ENCODE measurements around the gene PELI2.
A peak's percentile ranks its signal among the peaks of the same experiment; 100 is the strongest.

Gene PELI2

DNA sequence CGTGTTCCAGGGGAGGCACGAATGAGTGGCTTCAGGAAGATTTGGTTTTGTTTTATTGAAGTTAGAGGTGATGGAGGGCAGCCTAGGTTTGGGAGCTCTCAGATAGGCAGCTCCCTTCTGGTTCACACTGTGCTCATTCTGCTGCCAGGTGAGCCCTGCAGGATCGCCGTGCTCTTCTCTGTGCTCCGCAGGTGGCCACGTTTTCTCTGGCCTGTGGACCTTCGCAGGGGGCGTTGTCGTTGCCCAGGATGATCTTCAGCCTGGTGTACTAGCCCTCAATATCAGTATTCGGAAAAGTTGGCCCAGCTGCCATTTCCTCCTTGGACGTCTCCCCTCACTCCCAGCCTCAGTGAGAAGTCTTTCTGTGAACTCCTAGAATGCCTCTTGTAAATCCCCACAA, 69.5 kb downstream of the PELI2 start:
- no peaks in the 10 kb centered on the region for H3K79me2 ChIP-seq (ENCODE audit: control insufficient read depth, insufficient read depth, low read length, unreplicated experiment)
- no peaks in the 10 kb centered on the region for H3K36me3 ChIP-seq (ENCODE audit: insufficient read depth, low read length)
- H3K4me3 ChIP-seq (ENCODE audit: low read depth, low read length) = no peak overlapping the region
- no peaks in the 10 kb centered on the region for H3K4me1 ChIP-seq (ENCODE audit: control insufficient read depth, insufficient read depth, low read length, unreplicated experiment)
- no peak overlapping the region for H2AFZ ChIP-seq (ENCODE audit: low read length, unreplicated experiment)
- no peaks in the 10 kb centered on the region for H3K27me3 ChIP-seq (ENCODE audit: insufficient read depth, low read length)
- H3K27ac ChIP-seq (ENCODE audit: low read depth, low read length) = no peak overlapping the region

DNA sequence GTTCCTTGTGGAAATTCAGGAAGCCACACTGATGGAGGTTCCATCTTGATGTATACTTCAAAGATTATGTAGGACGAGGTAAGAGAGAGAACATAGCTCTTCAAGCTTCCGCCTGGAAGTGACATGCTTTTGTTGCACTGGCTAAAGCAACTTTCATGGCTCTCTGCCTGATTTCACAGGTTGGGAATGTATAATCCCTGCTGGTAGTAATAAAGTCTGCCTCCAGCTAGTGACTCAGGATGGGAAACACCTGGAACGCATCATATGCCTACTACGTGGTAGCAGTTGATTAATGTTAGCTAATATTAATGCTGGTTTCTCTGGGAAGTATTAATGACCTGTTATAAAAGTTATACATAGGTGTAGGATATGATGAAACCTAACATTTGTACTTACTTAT, 71.1 kb downstream of the PELI2 start:
- no peak overlapping the region for H3K27ac ChIP-seq (ENCODE audit: low read depth, low read length)
- no peak overlapping the region for H3K4me3 ChIP-seq (ENCODE audit: low read depth, low read length)
- H3K4me1 ChIP-seq (ENCODE audit: control insufficient read depth, insufficient read depth, low read length, unreplicated experiment) = no peaks in the 10 kb centered on the region
- H3K79me2 ChIP-seq (ENCODE audit: control insufficient read depth, insufficient read depth, low read length, unreplicated experiment) = no peaks in the 10 kb centered on the region
- H3K36me3 ChIP-seq (ENCODE audit: insufficient read depth, low read length) = no peaks in the 10 kb centered on the region
- H2AFZ ChIP-seq (ENCODE audit: low read length, unreplicated experiment) = no peak overlapping the region
- no peaks in the 10 kb centered on the region for H3K27me3 ChIP-seq (ENCODE audit: insufficient read depth, low read length)

DNA sequence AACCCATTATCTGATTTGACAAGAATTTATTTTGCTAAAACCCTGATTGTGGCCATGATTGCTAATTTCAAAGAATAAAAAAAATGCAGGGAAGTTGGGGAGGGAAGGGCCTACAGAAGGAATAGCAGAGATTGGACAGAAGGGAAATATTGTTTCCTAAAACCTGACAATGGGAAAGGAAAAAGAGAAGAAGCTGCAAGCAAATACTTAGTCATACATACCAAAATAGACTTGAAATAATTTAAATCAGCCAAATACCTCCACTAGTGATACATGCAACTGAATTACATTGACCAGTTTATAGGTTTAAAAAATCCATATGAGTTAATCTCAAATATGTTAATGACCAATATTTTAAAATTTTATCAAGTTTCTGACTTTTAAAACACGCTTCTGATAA, 75.1 kb downstream of the PELI2 start:
- no peaks in the 10 kb centered on the region for H3K36me3 ChIP-seq (ENCODE audit: insufficient read depth, low read length)
- H3K27me3 ChIP-seq (ENCODE audit: insufficient read depth, low read length) = no peaks in the 10 kb centered on the region
- no peak overlapping the region for H2AFZ ChIP-seq (ENCODE audit: low read length, unreplicated experiment)
- no peak overlapping the region for H3K27ac ChIP-seq (ENCODE audit: low read depth, low read length)
- H3K79me2 ChIP-seq (ENCODE audit: control insufficient read depth, insufficient read depth, low read length, unreplicated experiment) = no peaks in the 10 kb centered on the region
- peaks cover 1% of the 10 kb centered on the region for H3K4me1 ChIP-seq (ENCODE audit: control insufficient read depth, insufficient read depth, low read length, unreplicated experiment)
- no peak overlapping the region for H3K4me3 ChIP-seq (ENCODE audit: low read depth, low read length)

GRCh38 chr14:56194042-56194441, 75.8 kb downstream of the PELI2 start:
- peaks cover 8% of the 10 kb centered on the region for H3K4me1 ChIP-seq (ENCODE audit: control insufficient read depth, insufficient read depth, low read length, unreplicated experiment)
- H2AFZ ChIP-seq (ENCODE audit: low read length, unreplicated experiment) = no peak overlapping the region
- no peaks in the 10 kb centered on the region for H3K79me2 ChIP-seq (ENCODE audit: control insufficient read depth, insufficient read depth, low read length, unreplicated experiment)
- H3K27ac ChIP-seq (ENCODE audit: low read depth, low read length) = no peak overlapping the region
- no peaks in the 10 kb centered on the region for H3K36me3 ChIP-seq (ENCODE audit: insufficient read depth, low read length)
- H3K27me3 ChIP-seq (ENCODE audit: insufficient read depth, low read length) = no peaks in the 10 kb centered on the region
- H3K4me3 ChIP-seq (ENCODE audit: low read depth, low read length) = no peak overlapping the region

- Histone ChIP-seq H3K79me2 (ENCODE audit: control insufficient read depth, insufficient read depth, low read length, unreplicated experiment) (no peaks in the 10 kb centered on the region), H3K4me1 (ENCODE audit: control insufficient read depth, insufficient read depth, low read length, unreplicated experiment) (peaks cover 17% of the 10 kb centered on the region), H3K4me3 (ENCODE audit: low read depth, low read length) (no peak overlapping the region), H3K27ac (ENCODE audit: low read depth, low read length) (no peak overlapping the region), H2AFZ (ENCODE audit: low read length, unreplicated experiment) (no peak overlapping the region), H3K27me3 (ENCODE audit: insufficient read depth, low read length) (no peaks in the 10 kb centered on the region), H3K36me3 (ENCODE audit: insufficient read depth, low read length) (no peaks in the 10 kb centered on the region)
Measured at GRCh38 chr14:56195223-56195622, 77.0 kb downstream of the PELI2 start.

DNA sequence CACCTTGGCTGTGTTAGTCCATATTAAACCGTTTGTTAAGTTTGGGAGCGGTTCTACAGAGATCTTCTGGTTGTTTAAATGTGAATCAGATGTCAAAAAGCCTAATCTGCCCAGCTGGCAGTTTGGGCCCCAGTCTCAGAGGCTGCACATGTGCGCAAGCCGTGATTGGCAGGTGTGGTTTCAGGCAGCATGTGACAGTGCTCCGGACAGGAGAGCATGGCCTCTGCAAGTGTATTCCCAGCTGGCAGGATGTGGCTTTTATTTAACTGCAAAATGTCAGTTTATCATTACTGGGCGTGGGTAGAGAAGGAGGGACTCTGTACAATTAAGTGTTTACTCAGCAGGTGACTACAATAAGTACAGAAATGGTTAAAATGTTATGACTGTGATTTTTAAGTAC, 77.5 kb downstream of the PELI2 start:
- Histone ChIP-seq H3K27ac (ENCODE audit: low read depth, low read length) (no peak overlapping the region), H3K36me3 (ENCODE audit: insufficient read depth, low read length) (no peaks in the 10 kb centered on the region), H3K4me1 (ENCODE audit: control insufficient read depth, insufficient read depth, low read length, unreplicated experiment) (peaks cover 19% of the 10 kb centered on the region), H3K4me3 (ENCODE audit: low read depth, low read length) (no peak overlapping the region), H3K79me2 (ENCODE audit: control insufficient read depth, insufficient read depth, low read length, unreplicated experiment) (no peaks in the 10 kb centered on the region), H2AFZ (ENCODE audit: low read length, unreplicated experiment) (no peak overlapping the region), H3K27me3 (ENCODE audit: insufficient read depth, low read length) (no peaks in the 10 kb centered on the region)

GRCh38 chr14:56196274-56196673, 78.1 kb downstream of the PELI2 start:
- no peak overlapping the region for H2AFZ ChIP-seq (ENCODE audit: low read length, unreplicated experiment)
- no peak overlapping the region for H3K4me3 ChIP-seq (ENCODE audit: low read depth, low read length)
- H3K27ac ChIP-seq (ENCODE audit: low read depth, low read length) = no peak overlapping the region
- H3K79me2 ChIP-seq (ENCODE audit: control insufficient read depth, insufficient read depth, low read length, unreplicated experiment) = no peaks in the 10 kb centered on the region
- H3K36me3 ChIP-seq (ENCODE audit: insufficient read depth, low read length) = no peaks in the 10 kb centered on the region
- H3K27me3 ChIP-seq (ENCODE audit: insufficient read depth, low read length) = no peaks in the 10 kb centered on the region
- peaks cover 19% of the 10 kb centered on the region for H3K4me1 ChIP-seq (ENCODE audit: control insufficient read depth, insufficient read depth, low read length, unreplicated experiment)

DNA sequence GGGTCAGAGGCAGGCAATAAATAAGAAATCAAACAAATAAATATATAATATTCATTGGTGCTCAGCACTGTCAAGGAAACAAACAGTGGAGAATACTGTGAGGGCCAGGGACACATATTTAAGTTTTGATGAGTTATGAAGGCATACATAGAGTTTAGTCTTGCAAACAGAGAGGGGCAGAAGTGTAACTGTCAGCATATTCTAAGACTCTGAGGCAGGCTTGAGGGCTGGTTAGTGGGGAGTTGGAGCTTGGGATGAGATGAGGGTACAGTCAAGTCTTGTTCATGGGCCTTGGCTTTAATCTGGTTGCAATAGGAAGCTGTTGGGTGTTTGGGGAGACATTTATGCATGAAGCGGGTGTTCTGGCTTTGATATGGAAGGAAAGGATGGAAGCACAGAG, 78.9 kb downstream of the PELI2 start:
- Histone ChIP-seq H3K4me1 (ENCODE audit: control insufficient read depth, insufficient read depth, low read length, unreplicated experiment) (peaks cover 19% of the 10 kb centered on the region), H3K27ac (ENCODE audit: low read depth, low read length) (no peak overlapping the region), H3K79me2 (ENCODE audit: control insufficient read depth, insufficient read depth, low read length, unreplicated experiment) (no peaks in the 10 kb centered on the region), H3K27me3 (ENCODE audit: insufficient read depth, low read length) (no peaks in the 10 kb centered on the region), H3K4me3 (ENCODE audit: low read depth, low read length) (no peak overlapping the region), H3K36me3 (ENCODE audit: insufficient read depth, low read length) (no peaks in the 10 kb centered on the region), H2AFZ (ENCODE audit: low read length, unreplicated experiment) (no peak overlapping the region)

DNA sequence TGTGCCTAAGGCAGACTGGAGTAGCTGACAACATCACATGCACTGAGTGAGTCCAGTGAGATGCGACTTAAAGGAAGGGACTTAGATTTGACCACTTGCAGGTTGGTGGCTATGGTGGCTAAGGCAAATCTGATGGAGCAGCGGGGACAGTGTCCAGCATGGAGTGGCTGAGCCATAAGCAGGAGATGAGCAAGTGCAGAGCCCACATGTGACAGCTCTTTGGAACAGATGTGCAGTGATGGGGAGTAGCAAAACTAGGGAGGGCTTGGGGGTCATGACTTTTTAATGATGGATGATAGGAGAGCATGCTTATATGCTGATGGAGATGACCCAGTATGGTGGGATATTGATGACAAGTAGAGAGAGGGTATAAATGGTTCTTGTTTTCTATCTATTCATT, 80.2 kb downstream of the PELI2 start:
- Histone ChIP-seq H3K4me3 (ENCODE audit: low read depth, low read length) (no peak overlapping the region), H3K27ac (ENCODE audit: low read depth, low read length) (peak overlapping the region; percentile 94), H2AFZ (ENCODE audit: low read length, unreplicated experiment) (no peak overlapping the region), H3K79me2 (ENCODE audit: control insufficient read depth, insufficient read depth, low read length, unreplicated experiment) (no peaks in the 10 kb centered on the region), H3K36me3 (ENCODE audit: insufficient read depth, low read length) (no peaks in the 10 kb centered on the region), H3K27me3 (ENCODE audit: insufficient read depth, low read length) (no peaks in the 10 kb centered on the region), H3K4me1 (ENCODE audit: control insufficient read depth, insufficient read depth, low read length, unreplicated experiment) (peaks cover 19% of the 10 kb centered on the region)

- H3K36me3 ChIP-seq (ENCODE audit: insufficient read depth, low read length) = no peaks in the 10 kb centered on the region
- peak overlapping the region; percentile 30; the same call in 1 of the 2 replicates for H3K4me3 ChIP-seq (ENCODE audit: low read depth, low read length)
- peak overlapping the region; percentile 69 for H2AFZ ChIP-seq (ENCODE audit: low read length, unreplicated experiment)
- H3K27ac ChIP-seq (ENCODE audit: low read depth, low read length) = peak overlapping the region; percentile 94
- no peaks in the 10 kb centered on the region for H3K27me3 ChIP-seq (ENCODE audit: insufficient read depth, low read length)
- H3K4me1 ChIP-seq (ENCODE audit: control insufficient read depth, insufficient read depth, low read length, unreplicated experiment) = peaks cover 19% of the 10 kb centered on the region
- no peaks in the 10 kb centered on the region for H3K79me2 ChIP-seq (ENCODE audit: control insufficient read depth, insufficient read depth, low read length, unreplicated experiment)
Measured at GRCh38 chr14:56199095-56199981, 81.1 kb downstream of the PELI2 start.

DNA sequence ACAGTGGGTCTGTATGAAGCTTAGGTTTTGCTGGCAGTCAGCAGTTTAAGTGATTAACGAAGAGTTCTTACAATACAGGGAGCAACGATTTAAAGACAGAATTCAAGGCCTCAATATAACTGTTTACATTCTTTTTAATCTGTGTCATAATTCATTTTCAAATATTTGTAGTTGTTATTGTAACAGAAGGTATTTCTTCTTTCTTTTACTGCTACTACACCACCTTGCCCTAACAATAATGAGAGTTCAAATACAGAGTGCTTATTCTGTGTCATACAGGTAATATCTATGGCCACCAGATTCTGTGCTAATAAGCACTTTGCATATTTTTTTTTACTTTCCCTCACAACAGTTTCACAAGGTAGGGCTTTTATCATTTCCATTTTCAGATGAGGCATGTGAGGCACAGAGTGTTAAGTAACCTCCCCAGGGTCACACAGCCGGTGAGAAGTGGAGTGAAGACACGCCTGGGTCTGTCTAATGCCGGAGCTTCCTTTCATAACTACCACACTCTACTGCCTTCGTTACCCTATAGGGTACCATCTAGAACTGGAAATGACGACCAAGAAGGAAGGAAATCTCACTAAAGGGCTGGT, 81.9 kb downstream of the PELI2 start:
- no peaks in the 10 kb centered on the region for H3K27me3 ChIP-seq (ENCODE audit: insufficient read depth, low read length)
- no peaks in the 10 kb centered on the region for H3K79me2 ChIP-seq (ENCODE audit: control insufficient read depth, insufficient read depth, low read length, unreplicated experiment)
- H3K4me1 ChIP-seq (ENCODE audit: control insufficient read depth, insufficient read depth, low read length, unreplicated experiment) = peaks cover 19% of the 10 kb centered on the region
- H2AFZ ChIP-seq (ENCODE audit: low read length, unreplicated experiment) = peak overlapping the region; percentile 69
- peak overlapping the region; percentile 28; the same call in 1 of the 2 replicates for H3K4me3 ChIP-seq (ENCODE audit: low read depth, low read length)
- H3K27ac ChIP-seq (ENCODE audit: low read depth, low read length) = peak overlapping the region; percentile 94
- no peaks in the 10 kb centered on the region for H3K36me3 ChIP-seq (ENCODE audit: insufficient read depth, low read length)
